Mucosa of descending colon (tissue), 3 donors: ENCODE data around the gene RPSA. TPM values are rescaled to one million over a fixed set of nuclear protein-coding genes. Genes with fewer than 3 reads are reported as not detected.

Source experiments
- ATAC-seq: fragments of 200-7000 bp; cut with Tn5 transposase; one replicate; pipeline ENCODE4 v1.9.1; 2020; ENCODE audit warnings: mild to moderate bottlenecking, moderate library complexity
- DNase-seq, 3 donors: peaks; one replicate each; pipeline ENCODE4 v3.0.0-alpha.2; 2020
- H3K36me3 ChIP-seq: fragments of 200-600 bp; one replicate; pipeline ENCODE4 v1.8.0; 2021; ENCODE audit warnings: low read depth, mild to moderate bottlenecking
- H3K4me1 ChIP-seq: fragments of 200-600 bp; one replicate; pipeline ENCODE4 v1.8.0; 2021; ENCODE audit warnings: low read depth, mild to moderate bottlenecking
- H3K4me3 ChIP-seq: fragments of 200-600 bp; one replicate; pipeline ENCODE4 v1.8.0; 2021; ENCODE audit warnings: mild to moderate bottlenecking
- H3K9me3 ChIP-seq: fragments of 200-600 bp; one replicate; pipeline ENCODE4 v1.8.0; 2021; ENCODE audit warnings: mild to moderate bottlenecking
- CTCF ChIP-seq: fragments of 200-600 bp; IDR thresholded peaks from one replicate; pipeline ENCODE4 v1.8.0; 2022; ENCODE audit warnings: antibody characterized with exemption, mild to moderate bottlenecking
- intact Hi-C, 2 donors: fragments of 100-400 bp; cut with DNase I in 1 of 2; cut with micrococcal nuclease in 1 of 2; formaldehyde crosslinking; loops; one replicate each; pipeline versions ENCODE4 v1.11.0 to v1.11.1; 2022; cut with DNase I, micrococcal nuclease
- total RNA-seq, 3 donors: library from RNA; stranded (reverse); fragmentation: NEBNext Ultra II Directional in 2 of 3; extraction: Animal tissue kit (Norgen Biotek cat#: 25700) in 2 of 3; gene quantifications; one replicate each; pipeline versions ENCODE4 v1.2.1 to v1.2.4, GENCODE V29; 2021 to 2023
- donor health status: DM: no; HTN: no; CAD: no; lungs with moderate emphysema.
- donor health status: DM: no; HTN: no; CAD: no.
- donor health status: DM: no; HTN: yes; CAD: no.

Gene RPSA
- total RNA-seq, 3 donors from 2014 or later = 692 to 1,050 (median 908) TPM

- Histone ChIP-seq H3K36me3 (no peaks in the 10 kb centered on the region), H3K4me1 (peaks cover 28% of the 10 kb centered on the region), H3K4me3 (no peak overlapping the region), H3K9me3 (no peaks in the 10 kb centered on the region)
- intact Hi-C loops = loop anchor here in 1 of 2 donors (10.0 kb wide), 1 partner anchor 87 kb away; no protein-coding TSS in a partner anchor
- ATAC-seq (no peak), DNase-seq (no peak)
- TF ChIP-seq CTCF = no peak
Observed at GRCh38 chr3:39381432-39381831, 25.1 kb upstream of the RPSA start.

- ATAC-seq = peak; percentile 87
- intact Hi-C loops = loop anchor here in 1 of 2 donors (10.0 kb wide), 1 partner anchor 88 kb away; no protein-coding TSS in a partner anchor
- Histone ChIP-seq H3K4me1 (peaks cover 35% of the 10 kb centered on the region), H3K4me3 (peak within 1 kb of the TSS; percentile 56), H3K9me3 (no peaks in the 10 kb centered on the region), H3K36me3 (no peaks in the 10 kb centered on the region)
- peak; percentile 87 to 92 (median 88) for DNase-seq
- TF ChIP-seq CTCF = no peak
Observed at GRCh38 chr3:39383045-39383880, 23.3 kb upstream of the RPSA start, which contains the start of gene SLC25A38. Gene SLC25A38 (plus strand): TSS chr3:39383370. CDS start chr3:39383725, 355 bp downstream.

- H3K36me3 ChIP-seq = no peaks in the 10 kb centered on the region
- H3K9me3 ChIP-seq = no peaks in the 10 kb centered on the region
- peaks cover 37% of the 10 kb centered on the region for H3K4me1 ChIP-seq
- H3K4me3 ChIP-seq = peak overlapping the region; percentile 56
- TF ChIP-seq CTCF = no peak
- peak; percentile 94 for ATAC-seq
- peak; percentile 98 to 99 (median 98) for DNase-seq
- intact Hi-C loops = loop anchor here in 1 of 2 donors (10.0 kb wide), 1 partner anchor 89 kb away; no protein-coding TSS in a partner anchor
Observed at GRCh38 chr3:39383881-39384664, 22.4 kb upstream of the RPSA start.

GRCh38 chr3:39384665-39385000, 21.9 kb upstream of the RPSA start:
- Histone ChIP-seq H3K4me3 (peak overlapping the region; percentile 56), H3K9me3 (no peaks in the 10 kb centered on the region), H3K36me3 (no peaks in the 10 kb centered on the region), H3K4me1 (peaks cover 37% of the 10 kb centered on the region)
- no peak for TF ChIP-seq CTCF
- ATAC-seq (no peak), DNase-seq (no peak)
- intact Hi-C loops = loop anchor here in 1 of 2 donors (10.0 kb wide), 1 partner anchor 90 kb away; no protein-coding TSS in a partner anchor

GRCh38 chr3:39385456-39386090, 20.9 kb upstream of the RPSA start:
- ATAC-seq = no peak
- H3K4me1 ChIP-seq = peaks cover 37% of the 10 kb centered on the region

More at GRCh38 chr3:39385456-39386090, 20.9 kb upstream of the RPSA start:
- Histone ChIP-seq H3K36me3 (no peaks in the 10 kb centered on the region), H3K4me3 (no peak overlapping the region), H3K9me3 (no peaks in the 10 kb centered on the region)
- no peak for TF ChIP-seq CTCF
- intact Hi-C loops = loop anchor here in 1 of 2 donors (10.0 kb wide), 1 partner anchor 91 kb away; no protein-coding TSS in a partner anchor
- no peak for DNase-seq
